Adrenal gland (tissue), 5 donors: Measurements from ENCODE around the gene IL11.

Experiments used
- POLR2A ChIP-seq, 2 donors: fragments of 450-650 bp; IDR thresholded peaks; one replicate each; pipeline ENCODE4 v1.6.1; 2017; ENCODE audit warnings: antibody characterized with exemption in 2 of 2, mild to moderate bottlenecking in 2 of 2, moderate library complexity in 1 of 2
- TF ChIP-seq, protein P1 (sequence below), 6 experiments: fragments of 450-650 bp in 4 of 6; fragments of 200-600 bp in 2 of 6; sonication (generic) in 1 of 6; IDR thresholded peaks; 1 replicate in 5 of 6; 2 replicates in 1 of 6; pipeline versions ENCODE4 v1.5.1 to v1.8.0; 2016 to 2021; ENCODE audit warnings: antibody characterized with exemption in 6 of 6, mild to moderate bottlenecking in 2 of 6, moderate library complexity in 1 of 6
- donor health status: DM: no; HTN: no; CAD: no.

DNA sequence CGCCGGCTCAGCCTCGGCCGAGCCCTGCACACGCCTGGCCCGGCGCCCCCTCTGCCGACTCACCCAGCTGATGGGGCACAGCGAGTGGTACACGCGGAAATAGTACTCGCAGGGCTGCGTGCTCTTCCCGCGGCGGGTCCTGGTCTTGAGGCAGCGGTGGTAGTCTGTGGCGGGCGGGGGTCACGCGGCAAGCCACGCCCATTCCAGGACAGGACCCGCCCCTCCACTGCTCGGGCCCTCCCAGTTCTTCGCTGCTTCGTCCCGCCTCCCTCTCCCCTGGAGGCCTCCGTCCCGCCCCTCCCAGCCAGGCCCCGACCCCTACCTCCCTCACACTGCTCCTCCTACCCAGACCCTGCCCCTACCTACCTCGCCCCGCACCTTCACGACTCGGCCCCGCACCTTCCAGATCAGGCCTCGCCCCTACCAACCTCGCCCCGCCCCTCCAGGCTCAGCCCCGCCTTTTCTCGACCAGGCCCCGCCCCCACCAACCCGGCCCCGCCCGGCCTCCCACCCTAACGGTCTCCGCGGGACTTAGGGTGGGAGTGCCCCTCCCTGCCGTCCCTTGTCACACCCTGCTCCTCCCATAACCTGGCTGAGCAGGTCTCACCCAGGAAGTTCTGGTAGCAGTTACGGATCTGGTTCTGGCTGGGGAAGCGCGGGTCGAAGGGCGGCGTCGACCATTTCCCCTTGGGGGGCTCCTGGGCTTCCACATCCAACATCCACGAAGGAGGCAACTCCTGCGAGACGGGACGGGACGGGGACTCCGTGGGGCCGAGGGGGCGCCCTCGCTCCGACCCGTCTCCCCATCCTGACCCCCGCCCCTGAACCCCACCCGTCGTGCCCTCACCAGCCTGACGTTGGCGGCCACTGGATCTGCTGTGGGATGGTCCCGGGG, 16.2 kb downstream of the IL11 start:
- TF ChIP-seq, protein P1, sequence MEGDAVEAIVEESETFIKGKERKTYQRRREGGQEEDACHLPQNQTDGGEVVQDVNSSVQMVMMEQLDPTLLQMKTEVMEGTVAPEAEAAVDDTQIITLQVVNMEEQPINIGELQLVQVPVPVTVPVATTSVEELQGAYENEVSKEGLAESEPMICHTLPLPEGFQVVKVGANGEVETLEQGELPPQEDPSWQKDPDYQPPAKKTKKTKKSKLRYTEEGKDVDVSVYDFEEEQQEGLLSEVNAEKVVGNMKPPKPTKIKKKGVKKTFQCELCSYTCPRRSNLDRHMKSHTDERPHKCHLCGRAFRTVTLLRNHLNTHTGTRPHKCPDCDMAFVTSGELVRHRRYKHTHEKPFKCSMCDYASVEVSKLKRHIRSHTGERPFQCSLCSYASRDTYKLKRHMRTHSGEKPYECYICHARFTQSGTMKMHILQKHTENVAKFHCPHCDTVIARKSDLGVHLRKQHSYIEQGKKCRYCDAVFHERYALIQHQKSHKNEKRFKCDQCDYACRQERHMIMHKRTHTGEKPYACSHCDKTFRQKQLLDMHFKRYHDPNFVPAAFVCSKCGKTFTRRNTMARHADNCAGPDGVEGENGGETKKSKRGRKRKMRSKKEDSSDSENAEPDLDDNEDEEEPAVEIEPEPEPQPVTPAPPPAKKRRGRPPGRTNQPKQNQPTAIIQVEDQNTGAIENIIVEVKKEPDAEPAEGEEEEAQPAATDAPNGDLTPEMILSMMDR (IDR thresholded peaks at IDR 0.05) = no peak
- no peak for TF ChIP-seq POLR2A (IDR thresholded peaks at IDR 0.05)
